HG03457 (cell line): ENCODE data around the gene VASN.
"Not testable (repeated sequence)": the region's sequence is repeated elsewhere in the genome, so short reads cannot be mapped to it uniquely, and the experiment has no call there.

ENCODE experiments used
- ATAC-seq: cut with Tn5 transposase; IDR thresholded peaks from one replicate; pipeline ENCODE4 v1.9.1; 2021; ENCODE audit warnings: moderate number of reproducible peaks; ENCODE audit not compliant: unreplicated experiment

The VASN gene

DNA sequence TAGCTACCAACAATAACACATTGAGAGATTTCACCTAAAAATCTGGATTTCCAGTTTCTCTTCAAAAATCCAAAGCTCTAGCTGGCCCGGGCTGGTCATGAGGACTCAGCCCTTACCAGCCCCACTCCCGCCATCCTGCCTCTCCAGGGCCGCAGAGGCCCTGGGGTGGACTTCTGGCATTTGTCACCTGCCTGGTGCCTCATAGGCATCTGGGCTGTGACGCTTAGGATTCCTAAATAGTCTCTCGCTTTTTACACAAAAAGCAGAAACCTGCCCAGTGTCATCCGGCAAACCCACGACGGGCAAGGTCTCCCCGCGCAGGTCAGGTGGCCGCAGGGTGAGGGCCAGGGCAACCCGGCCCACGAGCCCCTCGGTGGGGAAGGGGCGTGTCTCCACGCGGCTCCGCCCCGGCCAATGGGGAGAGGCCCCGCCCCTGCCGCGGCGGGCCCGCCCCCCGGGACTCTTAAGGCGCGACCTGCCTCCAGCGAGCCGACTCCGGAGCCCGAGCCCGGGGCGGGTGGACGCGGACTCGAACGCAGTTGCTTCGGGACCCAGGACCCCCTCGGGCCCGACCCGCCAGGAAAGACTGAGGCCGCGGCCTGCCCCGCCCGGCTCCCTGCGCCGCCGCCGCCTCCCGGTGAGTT lies at the start of gene VASN:
Gene VASN (plus strand): TSS at position 492 of the 644 bp plus-strand sequence. CDS start 9,030 bp downstream, outside the sequence.
- ATAC-seq, result no peak

- no peak for ATAC-seq
Measured at GRCh38 chr16:4322121-4323052, 49.3 kb upstream of the VASN start.

- ATAC-seq, result no peak
Measured at GRCh38 chr16:4323071-4323844, 48.4 kb upstream of the VASN start.

DNA sequence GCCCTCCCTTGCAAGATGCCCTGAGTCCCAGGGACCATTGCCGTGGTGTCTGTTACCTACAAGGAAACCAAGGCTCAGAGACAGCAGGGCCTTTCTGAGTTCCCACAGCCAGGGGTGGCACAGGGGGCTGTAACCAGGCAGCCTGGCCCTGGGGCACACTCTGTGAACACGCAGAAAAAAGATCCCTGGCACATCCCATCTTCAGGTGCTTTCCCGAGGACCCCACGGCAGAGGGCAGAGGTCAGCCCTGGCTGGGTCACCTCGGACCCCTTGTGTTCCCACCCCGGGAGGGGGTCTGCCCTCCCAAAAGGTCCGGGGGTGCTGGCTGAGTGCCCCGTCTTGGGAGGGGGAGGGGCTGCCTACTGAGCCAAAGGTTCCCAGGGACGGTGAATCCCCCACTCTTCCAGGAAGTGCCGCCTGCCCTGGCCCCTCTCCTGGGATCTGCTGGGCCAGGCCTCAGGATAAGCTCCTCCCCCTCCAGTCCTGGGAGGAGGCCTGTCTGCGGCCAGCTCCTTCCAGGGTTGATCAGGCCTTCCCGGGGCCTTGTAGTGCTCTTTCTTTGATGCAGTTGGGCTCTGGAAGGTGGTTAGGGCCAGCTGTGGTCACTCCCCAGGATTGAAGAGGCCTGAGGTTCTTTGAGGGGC lies 47.7 kb upstream of the VASN start:
- ATAC-seq, result no peak

DNA sequence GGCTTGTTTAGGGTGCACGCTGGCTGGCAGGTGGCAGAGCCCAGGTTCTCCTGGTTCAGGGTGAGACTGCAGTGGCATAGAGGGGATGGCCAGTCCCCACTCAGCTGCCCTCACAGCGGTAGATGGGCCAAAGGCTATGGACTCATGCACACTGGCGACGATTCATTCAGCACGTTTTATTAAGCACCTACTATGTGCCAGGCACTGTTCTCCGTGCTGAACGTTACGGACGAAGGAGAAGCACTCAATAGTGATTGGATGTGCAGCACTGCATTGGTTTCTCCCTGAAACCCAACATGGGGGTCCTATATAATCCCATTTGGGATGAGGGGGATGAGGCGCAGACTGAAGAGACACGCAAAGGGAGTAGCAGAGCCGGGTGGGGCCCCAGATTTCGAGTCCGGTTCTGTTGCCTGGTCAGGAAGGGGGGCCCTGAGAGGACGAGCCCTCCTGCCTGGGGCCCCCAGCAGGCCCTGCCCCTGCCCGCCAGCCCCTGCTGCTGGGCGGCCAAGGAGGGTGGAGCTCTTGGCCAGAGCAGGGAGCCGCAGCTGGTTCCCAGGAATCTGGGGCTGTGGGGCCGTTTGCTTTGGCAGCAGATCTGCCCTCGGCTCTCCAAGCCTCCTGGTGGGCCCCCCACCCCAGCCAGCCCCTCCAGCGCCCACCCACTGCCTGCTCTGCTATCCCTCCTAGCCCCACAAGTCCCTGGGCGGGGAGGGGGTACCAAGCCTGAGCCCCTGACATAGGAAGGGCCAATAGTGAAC lies 47.0 kb upstream of the VASN start:
- ATAC-seq, result no peak

GRCh38 chr16:4325253-4325758 lies 46.3 kb upstream of the VASN start:
- no peak for ATAC-seq

GRCh38 chr16:4327386-4328045 lies 44.1 kb upstream of the VASN start:
- no peak for ATAC-seq

- ATAC-seq, result no peak
Measured at GRCh38 chr16:4328046-4328781, 43.4 kb upstream of the VASN start.

- ATAC-seq, result no peak
Measured at GRCh38 chr16:4328782-4329775, 42.6 kb upstream of the VASN start.

GRCh38 chr16:4330277-4330874 lies 41.3 kb upstream of the VASN start:
- ATAC-seq, result no peak

- ATAC-seq, result no peak
Measured at GRCh38 chr16:4332083-4332482, 39.6 kb upstream of the VASN start.

- ATAC-seq, result no peak
Measured at GRCh38 chr16:4332623-4333307, 38.9 kb upstream of the VASN start.

GRCh38 chr16:4333308-4333638 lies 38.4 kb upstream of the VASN start:
- ATAC-seq, result no peak

GRCh38 chr16:4333714-4334113 lies 37.9 kb upstream of the VASN start:
- not testable (repeated sequence) for ATAC-seq

GRCh38 chr16:4334724-4335495 lies 36.7 kb upstream of the VASN start:
- no peak for ATAC-seq
